RWPE2 (cell line): ENCODE measurements around the gene MIPEP.

ENCODE experiments used
- ATAC-seq: fragments of 200-7000 bp; cut with Tn5 transposase; 3 replicates; pipeline ENCODE4 v1.9.1; 2021; ENCODE audit warnings: low read depth
- DNase-seq: peaks from one replicate; pipeline ENCODE4 v3.0.0-alpha.2; 2020; ENCODE audit warnings: low spot score
- H3K27ac ChIP-seq: fragments of 450-650 bp; 2 replicates; pipeline ENCODE4 v1.5.1; 2017; ENCODE audit warnings: mild to moderate bottlenecking; ENCODE audit not compliant: poor library complexity, severe bottlenecking
- H3K27me3 ChIP-seq: fragments of 250-450 bp; sonication (Bioruptor Pico); 2 replicates; pipeline ENCODE4 v1.5.1; 2021; ENCODE audit warnings: mild to moderate bottlenecking, moderate library complexity; ENCODE audit not compliant: insufficient read depth, poor library complexity, severe bottlenecking
- H3K36me3 ChIP-seq: fragments of 250-450 bp; sonication (Bioruptor Pico); 2 replicates; pipeline ENCODE4 v1.5.1; 2020; ENCODE audit warnings: low read depth, mild to moderate bottlenecking, moderate library complexity
- H3K4me1 ChIP-seq: fragments of 250-450 bp; sonication (Bioruptor Pico); 2 replicates; pipeline ENCODE4 v1.5.1; 2021; ENCODE audit warnings: mild to moderate bottlenecking, moderate library complexity; ENCODE audit not compliant: insufficient read depth, poor library complexity, severe bottlenecking
- H3K4me3 ChIP-seq: fragments of 250-450 bp; sonication (Bioruptor Pico); 2 replicates; pipeline ENCODE4 v1.5.1; 2021; ENCODE audit warnings: mild to moderate bottlenecking, moderate library complexity; ENCODE audit not compliant: severe bottlenecking
- H3K9me3 ChIP-seq: fragments of 250-450 bp; sonication (Bioruptor Pico); 2 replicates; pipeline ENCODE4 v1.5.1; 2021; ENCODE audit warnings: mild to moderate bottlenecking, moderate library complexity; ENCODE audit not compliant: severe bottlenecking
- TF ChIP-seq, protein P1 (sequence below): fragments of 450-650 bp; IDR thresholded peaks from one replicate; pipeline ENCODE4 v1.5.1; 2017; ENCODE audit warnings: mild to moderate bottlenecking, moderate library complexity; ENCODE audit not compliant: poor library complexity, severe bottlenecking

MIPEP gene

DNA sequence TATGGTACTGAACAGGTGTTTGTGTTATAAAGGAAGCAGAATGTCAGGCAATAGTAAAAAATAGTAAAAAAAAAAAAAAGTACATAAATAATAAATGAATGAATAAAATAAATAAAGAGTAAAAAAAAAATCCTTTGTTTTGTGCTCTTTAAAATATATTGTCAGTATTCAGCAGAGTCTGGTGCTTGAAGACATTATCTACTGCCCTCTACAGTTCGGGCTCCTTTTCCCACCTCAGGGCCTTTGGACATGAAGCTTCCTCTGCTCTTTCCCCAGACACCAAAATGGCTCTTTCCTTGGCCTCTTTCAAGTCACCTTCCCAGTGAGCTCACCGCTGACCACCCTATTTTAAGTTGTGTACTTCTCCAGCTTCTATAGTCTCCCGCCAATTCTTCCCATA lies 181.5 kb downstream of the MIPEP start:
- H3K9me3 ChIP-seq, result no peaks in the 10 kb centered on the region
- H3K27me3 ChIP-seq, result no peaks in the 10 kb centered on the region
- H3K36me3 ChIP-seq, result no peaks in the 10 kb centered on the region
- H3K4me1 ChIP-seq, result no peaks in the 10 kb centered on the region
- no peak overlapping the region for H3K4me3 ChIP-seq
- ATAC-seq, result peak; percentile 48; the same call in 1 of the 3 replicates
- DNase-seq, result no peak
- H3K27ac ChIP-seq, result no peak overlapping the region
- TF ChIP-seq, protein P1, sequence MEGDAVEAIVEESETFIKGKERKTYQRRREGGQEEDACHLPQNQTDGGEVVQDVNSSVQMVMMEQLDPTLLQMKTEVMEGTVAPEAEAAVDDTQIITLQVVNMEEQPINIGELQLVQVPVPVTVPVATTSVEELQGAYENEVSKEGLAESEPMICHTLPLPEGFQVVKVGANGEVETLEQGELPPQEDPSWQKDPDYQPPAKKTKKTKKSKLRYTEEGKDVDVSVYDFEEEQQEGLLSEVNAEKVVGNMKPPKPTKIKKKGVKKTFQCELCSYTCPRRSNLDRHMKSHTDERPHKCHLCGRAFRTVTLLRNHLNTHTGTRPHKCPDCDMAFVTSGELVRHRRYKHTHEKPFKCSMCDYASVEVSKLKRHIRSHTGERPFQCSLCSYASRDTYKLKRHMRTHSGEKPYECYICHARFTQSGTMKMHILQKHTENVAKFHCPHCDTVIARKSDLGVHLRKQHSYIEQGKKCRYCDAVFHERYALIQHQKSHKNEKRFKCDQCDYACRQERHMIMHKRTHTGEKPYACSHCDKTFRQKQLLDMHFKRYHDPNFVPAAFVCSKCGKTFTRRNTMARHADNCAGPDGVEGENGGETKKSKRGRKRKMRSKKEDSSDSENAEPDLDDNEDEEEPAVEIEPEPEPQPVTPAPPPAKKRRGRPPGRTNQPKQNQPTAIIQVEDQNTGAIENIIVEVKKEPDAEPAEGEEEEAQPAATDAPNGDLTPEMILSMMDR, result peak; percentile 37

DNA sequence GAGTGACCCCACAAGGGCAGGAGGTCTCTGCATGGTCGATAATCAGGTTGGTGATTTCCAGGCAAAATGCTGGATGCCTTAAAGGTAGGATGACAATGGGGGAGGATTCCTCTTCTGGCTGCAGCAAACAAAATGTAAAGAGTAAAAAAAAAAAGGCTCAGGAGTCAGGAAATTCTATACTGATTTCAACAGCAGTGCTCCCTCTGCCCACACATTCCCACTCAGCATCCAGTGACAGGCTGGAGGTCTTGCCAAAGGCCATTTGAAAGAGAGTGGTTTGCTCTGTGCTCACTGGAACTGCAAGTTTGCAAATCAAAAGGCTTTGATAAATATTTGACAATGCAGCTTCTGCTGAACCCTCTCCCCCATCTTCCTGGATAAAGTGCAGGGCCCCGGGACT lies 183.6 kb downstream of the MIPEP start:
- TF ChIP-seq, protein P1, result no peak
- DNase-seq (no peak), ATAC-seq (no peak)

DNA sequence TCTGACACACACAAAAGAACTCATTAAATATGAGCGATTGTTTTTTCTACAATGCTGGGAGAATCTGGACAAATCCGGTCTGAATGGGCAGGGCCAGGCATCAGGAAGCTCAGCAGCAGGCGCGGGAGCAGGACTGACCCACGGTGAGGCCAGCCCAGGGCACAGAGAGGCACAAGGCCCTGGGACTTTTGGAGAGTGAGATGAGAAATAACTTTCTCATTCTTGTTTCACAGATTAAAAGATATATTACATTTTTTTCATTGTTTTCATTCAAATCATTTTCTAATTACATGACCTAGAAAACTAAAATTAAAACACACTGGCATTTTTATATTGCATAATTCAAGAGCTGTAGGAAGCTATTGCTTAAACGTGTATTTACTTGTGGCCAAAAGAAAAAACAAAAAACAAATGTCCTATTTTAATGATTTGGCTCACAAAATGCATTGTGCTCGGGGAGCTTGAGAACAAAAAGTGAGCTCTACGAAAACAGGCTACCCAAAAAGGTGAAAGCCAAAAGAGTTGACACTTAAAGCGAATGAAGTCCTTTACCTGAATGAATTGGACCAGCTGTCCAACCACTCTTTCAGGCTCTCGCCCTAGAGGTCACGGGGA lies 185.8 kb downstream of the MIPEP start:
- H3K9me3 ChIP-seq, result no peaks in the 10 kb centered on the region
- ATAC-seq (no peak), DNase-seq (no peak)
- H3K36me3 ChIP-seq, result no peaks in the 10 kb centered on the region
- TF ChIP-seq, protein P1, result no peak
- no peak overlapping the region for H3K27ac ChIP-seq
- H3K27me3 ChIP-seq, result no peaks in the 10 kb centered on the region
- H3K4me1 ChIP-seq, result no peaks in the 10 kb centered on the region
- no peak overlapping the region for H3K4me3 ChIP-seq

More for the DNA sequence above, 183.6 kb downstream of the MIPEP start:
- H3K4me3 ChIP-seq, result no peak overlapping the region
- no peak overlapping the region for H3K27ac ChIP-seq
- H3K36me3 ChIP-seq, result no peaks in the 10 kb centered on the region
- no peaks in the 10 kb centered on the region for H3K4me1 ChIP-seq
- H3K27me3 ChIP-seq, result no peaks in the 10 kb centered on the region
- H3K9me3 ChIP-seq, result no peaks in the 10 kb centered on the region

DNA sequence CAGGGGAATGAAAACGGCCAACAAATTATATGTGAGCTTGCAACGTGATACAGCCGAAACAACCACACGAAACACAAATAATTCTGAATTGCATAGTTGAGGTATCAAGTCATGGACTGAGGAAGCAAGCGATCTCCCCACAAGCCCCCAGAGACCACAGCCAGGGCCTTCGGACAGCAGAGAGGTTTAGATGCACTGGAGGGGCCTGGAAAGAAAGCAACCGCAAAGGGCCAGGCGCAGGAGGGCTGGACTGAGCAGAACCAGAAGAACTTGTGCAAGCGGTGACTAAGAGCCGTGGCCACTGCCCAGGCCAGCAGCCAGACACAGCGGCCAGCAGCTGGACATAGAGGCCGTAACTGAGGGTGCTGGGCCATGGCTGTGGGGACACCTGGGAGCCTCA lies 187.6 kb downstream of the MIPEP start:
- Histone ChIP-seq H3K9me3 (no peaks in the 10 kb centered on the region), H3K4me3 (no peak overlapping the region), H3K36me3 (no peaks in the 10 kb centered on the region), H3K27ac (no peak overlapping the region), H3K27me3 (no peaks in the 10 kb centered on the region), H3K4me1 (no peaks in the 10 kb centered on the region)
- ATAC-seq (no peak), DNase-seq (no peak)
- TF ChIP-seq, protein P1, result no peak

DNA sequence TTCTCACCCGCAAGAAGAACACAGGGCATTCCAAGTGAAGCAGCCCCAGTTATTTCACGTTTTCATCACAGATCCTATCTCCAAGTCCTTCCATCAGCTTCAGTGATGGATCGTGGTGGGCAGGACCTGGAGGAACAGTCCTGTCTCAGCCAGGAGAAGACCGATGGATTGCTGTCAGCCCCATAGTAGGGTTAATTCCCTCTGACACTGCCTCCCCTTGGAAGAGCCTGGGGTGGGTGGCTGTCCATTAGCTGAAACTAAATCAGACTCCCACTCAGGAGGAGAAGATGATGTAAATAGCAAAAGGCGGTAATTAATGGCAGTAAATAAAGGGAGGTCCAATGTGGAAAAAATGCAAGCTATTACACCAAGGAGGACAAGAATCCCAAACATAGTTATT lies 188.0 kb downstream of the MIPEP start:
- TF ChIP-seq, protein P1, result no peak
- Histone ChIP-seq H3K4me1 (no peaks in the 10 kb centered on the region), H3K4me3 (no peak overlapping the region), H3K27ac (no peak overlapping the region), H3K9me3 (no peaks in the 10 kb centered on the region), H3K36me3 (no peaks in the 10 kb centered on the region), H3K27me3 (no peaks in the 10 kb centered on the region)
- DNase-seq, result no peak
- no peak for ATAC-seq
